Measurements from ENCODE around the gene WWOX. TPM values are rescaled to one million over a fixed set of nuclear protein-coding genes. Genes with fewer than 3 reads are reported as not detected.

Gene WWOX
- total RNA-seq, 3 donors from 2014 or later (not counting 1 experiment from before 2014, with no cell fraction given): 21.0 to 29.8 (median 27.0) TPM

GRCh38 chr16:78257376-78257728, 157.9 kb downstream of the WWOX start:
- WGBS (ENCODE audit: insufficient coverage): 97% methylated on average over 8 of the region's 8 CpGs
- no peak overlapping the region for H3K4me3 Mint-ChIP-seq
- Histone ChIP-seq H3K4me1 (ENCODE audit: control insufficient read depth, insufficient read depth, low read length) (no peaks in the 10 kb centered on the region), H3K4me3 (ENCODE audit: low read length) (no peak overlapping the region), H3K36me3 (ENCODE audit: control insufficient read depth, insufficient read depth, low read length) (no peaks in the 10 kb centered on the region), H3K27me3 (ENCODE audit: control insufficient read depth, insufficient read depth, low read length) (no peaks in the 10 kb centered on the region), H3K27ac (ENCODE audit: low read length) (no peak overlapping the region), H3K9me3 (ENCODE audit: control insufficient read depth, insufficient read depth, low read length) (no peaks in the 10 kb centered on the region)
- H3K27ac Mint-ChIP-seq: no peak overlapping the region
- H3K27me3 Mint-ChIP-seq (ENCODE audit: low read depth in 2 of 2): peaks cover 0 to 3% of the 10 kb centered on the region in 2 donors
- no peaks in the 10 kb centered on the region for H3K9me3 Mint-ChIP-seq
- no peak for TF ChIP-seq CTCF (IDR thresholded peaks at IDR 0.05)
- ATAC-seq (no peak), DNase-seq (no peak)
- H3K36me3 Mint-ChIP-seq: no peaks in the 10 kb centered on the region
- intact Hi-C loops (cut with micrococcal nuclease): no loop called here
- H3K4me1 Mint-ChIP-seq: no peaks in the 10 kb centered on the region

- DNase-seq: no peak
- Mint-ChIP-seq H3K9me3 (no peaks in the 10 kb centered on the region), H3K36me3 (no peaks in the 10 kb centered on the region), H3K27ac (no peak overlapping the region), H3K4me1 (no peaks in the 10 kb centered on the region), H3K4me3 (no peak overlapping the region), H3K27me3 (ENCODE audit: low read depth in 2 of 2) (peaks cover 0 to 3% of the 10 kb centered on the region in 2 donors)
- Histone ChIP-seq H3K36me3 (ENCODE audit: control insufficient read depth, insufficient read depth, low read length) (no peaks in the 10 kb centered on the region), H3K9me3 (ENCODE audit: control insufficient read depth, insufficient read depth, low read length) (no peaks in the 10 kb centered on the region), H3K27ac (ENCODE audit: low read length) (no peak overlapping the region), H3K4me1 (ENCODE audit: control insufficient read depth, insufficient read depth, low read length) (no peaks in the 10 kb centered on the region), H3K27me3 (ENCODE audit: control insufficient read depth, insufficient read depth, low read length) (no peaks in the 10 kb centered on the region), H3K4me3 (ENCODE audit: low read length) (no peak overlapping the region)
- no peak for TF ChIP-seq CTCF (IDR thresholded peaks at IDR 0.05)
- 88% methylated on average over 6 of the region's 9 CpGs for WGBS (ENCODE audit: insufficient coverage)
- intact Hi-C loops (cut with micrococcal nuclease): no loop called here
- no peak for ATAC-seq
Observed at GRCh38 chr16:78258375-78259065, 159.1 kb downstream of the WWOX start.

- Histone ChIP-seq H3K4me3 (ENCODE audit: low read length) (no peak overlapping the region), H3K27me3 (ENCODE audit: control insufficient read depth, insufficient read depth, low read length) (no peaks in the 10 kb centered on the region), H3K4me1 (ENCODE audit: control insufficient read depth, insufficient read depth, low read length) (no peaks in the 10 kb centered on the region), H3K9me3 (ENCODE audit: control insufficient read depth, insufficient read depth, low read length) (peaks cover 5% of the 10 kb centered on the region), H3K36me3 (ENCODE audit: control insufficient read depth, insufficient read depth, low read length) (no peaks in the 10 kb centered on the region), H3K27ac (ENCODE audit: low read length) (no peak overlapping the region)
- no peak for DNase-seq
- 96% methylated on average over 5 of the region's 5 CpGs for WGBS (ENCODE audit: insufficient coverage)
- no peaks in the 10 kb centered on the region for H3K4me1 Mint-ChIP-seq
- no peaks in the 10 kb centered on the region for H3K9me3 Mint-ChIP-seq
- TF ChIP-seq CTCF (IDR thresholded peaks at IDR 0.05): no peak
- H3K27me3 Mint-ChIP-seq (ENCODE audit: low read depth in 2 of 2): peaks cover 0 to 3% of the 10 kb centered on the region in 2 donors
- intact Hi-C loops (cut with micrococcal nuclease): no loop called here
- H3K27ac Mint-ChIP-seq: no peak overlapping the region
- ATAC-seq: no peak
- H3K4me3 Mint-ChIP-seq: no peak overlapping the region
- no peaks in the 10 kb centered on the region for H3K36me3 Mint-ChIP-seq
Observed at GRCh38 chr16:78259873-78260272, 160.4 kb downstream of the WWOX start.

- no peaks in the 10 kb centered on the region for H3K9me3 Mint-ChIP-seq
Observed at GRCh38 chr16:78264642-78265041, 165.2 kb downstream of the WWOX start.

More at GRCh38 chr16:78264642-78265041, 165.2 kb downstream of the WWOX start:
- TF ChIP-seq CTCF (IDR thresholded peaks at IDR 0.05): no peak
- H3K27ac Mint-ChIP-seq: no peak overlapping the region
- no peaks in the 10 kb centered on the region for H3K36me3 Mint-ChIP-seq
- no peaks in the 10 kb centered on the region for H3K36me3 ChIP-seq (ENCODE audit: control insufficient read depth, insufficient read depth, low read length)
- no peak overlapping the region for H3K4me3 ChIP-seq (ENCODE audit: low read length)
- no peak for DNase-seq
- WGBS (ENCODE audit: insufficient coverage): 99% methylated on average over 6 of the region's 6 CpGs
- ATAC-seq: no peak
- no peaks in the 10 kb centered on the region for H3K27me3 ChIP-seq (ENCODE audit: control insufficient read depth, insufficient read depth, low read length)
- no peaks in the 10 kb centered on the region for H3K4me1 ChIP-seq (ENCODE audit: control insufficient read depth, insufficient read depth, low read length)
- H3K27ac ChIP-seq (ENCODE audit: low read length): no peak overlapping the region
- H3K4me1 Mint-ChIP-seq: no peaks in the 10 kb centered on the region
- H3K4me3 Mint-ChIP-seq: no peak overlapping the region
- peaks cover 5% of the 10 kb centered on the region for H3K9me3 ChIP-seq (ENCODE audit: control insufficient read depth, insufficient read depth, low read length)
- no peaks in the 10 kb centered on the region for H3K27me3 Mint-ChIP-seq (ENCODE audit: low read depth in 2 of 2)
- intact Hi-C loops (cut with micrococcal nuclease): no loop called here

Data from natural killer cell (primary cell).